ENCODE data around the gene APOLD1.

APOLD1 gene

GRCh38 chr12:12759234-12759915 is 26.1 kb upstream of the APOLD1 start:
- H3K36me3 ChIP-seq (ENCODE audit: control insufficient read depth, insufficient read depth, low read length): no peaks in the 10 kb centered on the region
- H3K4me3 ChIP-seq (ENCODE audit: low read depth, low read length): no peak overlapping the region
- H3K4me1 ChIP-seq (ENCODE audit: control insufficient read depth, insufficient read depth, low read length): no peaks in the 10 kb centered on the region
- H3K9ac ChIP-seq (ENCODE audit: low read depth, low read length): no peak overlapping the region
- no peaks in the 10 kb centered on the region for H3K9me3 ChIP-seq (ENCODE audit: control insufficient read depth, insufficient read depth, low read length)
- no peaks in the 10 kb centered on the region for H3K27me3 ChIP-seq (ENCODE audit: control insufficient read depth, insufficient read depth, low read length)

- no peaks in the 10 kb centered on the region for H3K9me3 ChIP-seq (ENCODE audit: control insufficient read depth, insufficient read depth, low read length)
- no peaks in the 10 kb centered on the region for H3K27me3 ChIP-seq (ENCODE audit: control insufficient read depth, insufficient read depth, low read length)
- H3K9ac ChIP-seq (ENCODE audit: low read depth, low read length): no peak overlapping the region
- no peak overlapping the region for H3K4me3 ChIP-seq (ENCODE audit: low read depth, low read length)
- no peaks in the 10 kb centered on the region for H3K4me1 ChIP-seq (ENCODE audit: control insufficient read depth, insufficient read depth, low read length)
- no peaks in the 10 kb centered on the region for H3K36me3 ChIP-seq (ENCODE audit: control insufficient read depth, insufficient read depth, low read length)
Measured at GRCh38 chr12:12764824-12765223, 20.6 kb upstream of the APOLD1 start.

- no peaks in the 10 kb centered on the region for H3K4me1 ChIP-seq (ENCODE audit: control insufficient read depth, insufficient read depth, low read length)
- H3K4me3 ChIP-seq (ENCODE audit: low read depth, low read length): no peak overlapping the region
- no peaks in the 10 kb centered on the region for H3K9me3 ChIP-seq (ENCODE audit: control insufficient read depth, insufficient read depth, low read length)
- no peaks in the 10 kb centered on the region for H3K36me3 ChIP-seq (ENCODE audit: control insufficient read depth, insufficient read depth, low read length)
- H3K27me3 ChIP-seq (ENCODE audit: control insufficient read depth, insufficient read depth, low read length): no peaks in the 10 kb centered on the region
- no peak overlapping the region for H3K9ac ChIP-seq (ENCODE audit: low read depth, low read length)
Measured at GRCh38 chr12:12770262-12770661, 15.2 kb upstream of the APOLD1 start.

GRCh38 chr12:12774791-12775190 is 10.7 kb upstream of the APOLD1 start:
- H3K36me3 ChIP-seq (ENCODE audit: control insufficient read depth, insufficient read depth, low read length): no peaks in the 10 kb centered on the region
- no peaks in the 10 kb centered on the region for H3K27me3 ChIP-seq (ENCODE audit: control insufficient read depth, insufficient read depth, low read length)
- H3K9ac ChIP-seq (ENCODE audit: low read depth, low read length): no peak overlapping the region
- H3K4me1 ChIP-seq (ENCODE audit: control insufficient read depth, insufficient read depth, low read length): no peaks in the 10 kb centered on the region
- no peaks in the 10 kb centered on the region for H3K9me3 ChIP-seq (ENCODE audit: control insufficient read depth, insufficient read depth, low read length)
- no peak overlapping the region for H3K4me3 ChIP-seq (ENCODE audit: low read depth, low read length)

GRCh38 chr12:12776261-12776660 is 9.2 kb upstream of the APOLD1 start:
- Histone ChIP-seq H3K9me3 (ENCODE audit: control insufficient read depth, insufficient read depth, low read length) (no peaks in the 10 kb centered on the region), H3K27me3 (ENCODE audit: control insufficient read depth, insufficient read depth, low read length) (no peaks in the 10 kb centered on the region), H3K9ac (ENCODE audit: low read depth, low read length) (no peak overlapping the region), H3K36me3 (ENCODE audit: control insufficient read depth, insufficient read depth, low read length) (no peaks in the 10 kb centered on the region), H3K4me1 (ENCODE audit: control insufficient read depth, insufficient read depth, low read length) (no peaks in the 10 kb centered on the region), H3K4me3 (ENCODE audit: low read depth, low read length) (no peak overlapping the region)

GRCh38 chr12:12777092-12777491 is 8.4 kb upstream of the APOLD1 start:
- no peak overlapping the region for H3K4me3 ChIP-seq (ENCODE audit: low read depth, low read length)
- no peaks in the 10 kb centered on the region for H3K27me3 ChIP-seq (ENCODE audit: control insufficient read depth, insufficient read depth, low read length)

GRCh38 chr12:12779007-12779406 is 6.5 kb upstream of the APOLD1 start:
- no peak overlapping the region for H3K4me3 ChIP-seq (ENCODE audit: low read depth, low read length)
- H3K4me1 ChIP-seq (ENCODE audit: control insufficient read depth, insufficient read depth, low read length): no peaks in the 10 kb centered on the region
- peaks cover under 1% of the 10 kb centered on the region for H3K27me3 ChIP-seq (ENCODE audit: control insufficient read depth, insufficient read depth, low read length)
- H3K9me3 ChIP-seq (ENCODE audit: control insufficient read depth, insufficient read depth, low read length): no peaks in the 10 kb centered on the region
- H3K9ac ChIP-seq (ENCODE audit: low read depth, low read length): no peak overlapping the region
- no peaks in the 10 kb centered on the region for H3K36me3 ChIP-seq (ENCODE audit: control insufficient read depth, insufficient read depth, low read length)

More at GRCh38 chr12:12777092-12777491, 8.4 kb upstream of the APOLD1 start:
- Histone ChIP-seq H3K9ac (ENCODE audit: low read depth, low read length) (no peak overlapping the region), H3K36me3 (ENCODE audit: control insufficient read depth, insufficient read depth, low read length) (no peaks in the 10 kb centered on the region), H3K4me1 (ENCODE audit: control insufficient read depth, insufficient read depth, low read length) (no peaks in the 10 kb centered on the region), H3K9me3 (ENCODE audit: control insufficient read depth, insufficient read depth, low read length) (no peaks in the 10 kb centered on the region)

GRCh38 chr12:12779529-12779928 is 5.9 kb upstream of the APOLD1 start:
- H3K9ac ChIP-seq (ENCODE audit: low read depth, low read length): no peak overlapping the region

GRCh38 chr12:12784116-12784515 is 1.3 kb upstream of the APOLD1 start:
- peaks cover 44% of the 10 kb centered on the region for H3K27me3 ChIP-seq (ENCODE audit: control insufficient read depth, insufficient read depth, low read length)
- H3K36me3 ChIP-seq (ENCODE audit: control insufficient read depth, insufficient read depth, low read length): no peaks in the 10 kb centered on the region
- no peaks in the 10 kb centered on the region for H3K9me3 ChIP-seq (ENCODE audit: control insufficient read depth, insufficient read depth, low read length)
- no peak overlapping the region for H3K9ac ChIP-seq (ENCODE audit: low read depth, low read length)
- H3K4me1 ChIP-seq (ENCODE audit: control insufficient read depth, insufficient read depth, low read length): peaks cover 11% of the 10 kb centered on the region
- no peak overlapping the region for H3K4me3 ChIP-seq (ENCODE audit: low read depth, low read length)

More at GRCh38 chr12:12779529-12779928, 5.9 kb upstream of the APOLD1 start:
- Histone ChIP-seq H3K27me3 (ENCODE audit: control insufficient read depth, insufficient read depth, low read length) (peaks cover 5% of the 10 kb centered on the region), H3K4me3 (ENCODE audit: low read depth, low read length) (no peak overlapping the region), H3K4me1 (ENCODE audit: control insufficient read depth, insufficient read depth, low read length) (no peaks in the 10 kb centered on the region), H3K9me3 (ENCODE audit: control insufficient read depth, insufficient read depth, low read length) (no peaks in the 10 kb centered on the region), H3K36me3 (ENCODE audit: control insufficient read depth, insufficient read depth, low read length) (no peaks in the 10 kb centered on the region)

- no peaks in the 10 kb centered on the region for H3K36me3 ChIP-seq (ENCODE audit: control insufficient read depth, insufficient read depth, low read length)
- H3K4me3 ChIP-seq (ENCODE audit: low read depth, low read length): peak overlapping the region; percentile 67
- H3K9ac ChIP-seq (ENCODE audit: low read depth, low read length): peak overlapping the region; percentile 5
Measured at GRCh38 chr12:12786351-12786705, 869 bp downstream of the APOLD1 start.

GRCh38 chr12:12786706-12787601 is 1.5 kb downstream of the APOLD1 start:
- Histone ChIP-seq H3K36me3 (ENCODE audit: control insufficient read depth, insufficient read depth, low read length) (no peaks in the 10 kb centered on the region), H3K4me1 (ENCODE audit: control insufficient read depth, insufficient read depth, low read length) (peaks cover 11% of the 10 kb centered on the region), H3K4me3 (ENCODE audit: low read depth, low read length) (peak overlapping the region; percentile 67), H3K9me3 (ENCODE audit: control insufficient read depth, insufficient read depth, low read length) (no peaks in the 10 kb centered on the region), H3K27me3 (ENCODE audit: control insufficient read depth, insufficient read depth, low read length) (peaks cover 44% of the 10 kb centered on the region), H3K9ac (ENCODE audit: low read depth, low read length) (peak overlapping the region; percentile 19)

More at GRCh38 chr12:12786351-12786705, 869 bp downstream of the APOLD1 start:
- Histone ChIP-seq H3K9me3 (ENCODE audit: control insufficient read depth, insufficient read depth, low read length) (no peaks in the 10 kb centered on the region), H3K4me1 (ENCODE audit: control insufficient read depth, insufficient read depth, low read length) (peaks cover 11% of the 10 kb centered on the region), H3K27me3 (ENCODE audit: control insufficient read depth, insufficient read depth, low read length) (peaks cover 44% of the 10 kb centered on the region)

GRCh38 chr12:12788131-12788530 is 2.7 kb downstream of the APOLD1 start:
- Histone ChIP-seq H3K9me3 (ENCODE audit: control insufficient read depth, insufficient read depth, low read length) (no peaks in the 10 kb centered on the region), H3K4me1 (ENCODE audit: control insufficient read depth, insufficient read depth, low read length) (peaks cover 11% of the 10 kb centered on the region), H3K27me3 (ENCODE audit: control insufficient read depth, insufficient read depth, low read length) (peaks cover 44% of the 10 kb centered on the region), H3K36me3 (ENCODE audit: control insufficient read depth, insufficient read depth, low read length) (no peaks in the 10 kb centered on the region), H3K4me3 (ENCODE audit: low read depth, low read length) (no peak overlapping the region), H3K9ac (ENCODE audit: low read depth, low read length) (no peak overlapping the region)

Measured in iPS-15b (cell line).